ENCODE measurements around the gene ARGFX. TPM values are rescaled to one million over a fixed set of nuclear protein-coding genes. Genes with fewer than 3 reads are reported as not detected.
"Not testable (repeated sequence)": the region's sequence is repeated elsewhere in the genome, so short reads cannot be mapped to it uniquely, and the experiment has no call there.

ARGFX gene
- polyA plus RNA-seq, 4 donors, result not detected

GRCh38 chr3:121598564-121598963 lies 30.8 kb downstream of the ARGFX start:
- DNase-seq (ENCODE audit: low read depth in 4 of 4, low spot score in 3 of 4), result no peak

- not testable (repeated sequence) for DNase-seq (ENCODE audit: low read depth in 4 of 4, low spot score in 3 of 4)
Observed at GRCh38 chr3:121599900-121600299, 32.2 kb downstream of the ARGFX start.

- no peak for DNase-seq (ENCODE audit: low read depth in 4 of 4, low spot score in 3 of 4)
Observed at GRCh38 chr3:121601212-121601812, 33.6 kb downstream of the ARGFX start.

- no peak for DNase-seq (ENCODE audit: low read depth in 4 of 4, low spot score in 3 of 4)
Observed at GRCh38 chr3:121604759-121605158, 37.0 kb downstream of the ARGFX start.

- no peak for DNase-seq (ENCODE audit: low read depth in 4 of 4, low spot score in 3 of 4)
Observed at GRCh38 chr3:121606106-121606505, 38.4 kb downstream of the ARGFX start.

Other genes starting within 250 kb of the ARGFX start
- gene POLQ, start 22.0 kb upstream of the ARGFX start, polyA plus RNA-seq (ENCODE audit: insufficient read length in 4 of 4), result 1 to 10 TPM; 3.6 to 5.9 (median 5.0) TPM
- under 1 TPM in 2 of 4 donors, not detected in 2; 0.03 to 0.04 TPM for gene FBXO40, start 25.4 kb downstream of the ARGFX start, polyA plus RNA-seq (ENCODE audit: insufficient read length in 4 of 4)
- gene HCLS1, start 93.0 kb downstream of the ARGFX start, polyA plus RNA-seq (ENCODE audit: insufficient read length in 4 of 4), result 1 to 10 TPM; 5.0 to 8.8 (median 7.8) TPM
- gene GOLGB1, start 181.8 kb downstream of the ARGFX start, polyA plus RNA-seq (ENCODE audit: insufficient read length in 4 of 4), result 10 to 100 TPM; 57.2 to 89.9 (median 82.9) TPM

All from left renal pelvis (tissue), 4 donors.